IPS-11a (cell line): ENCODE data around the gene RHAG.
"Not testable (repeated sequence)": the region's sequence is repeated elsewhere in the genome, so short reads cannot be mapped to it uniquely, and the experiment has no call there.

Experiments used
- H3K4me3 ChIP-seq: one replicate; pipeline ENCODE4 v1.5.1; 2013; ENCODE audit warnings: low read depth, low read length, control low read depth

Gene RHAG

DNA sequence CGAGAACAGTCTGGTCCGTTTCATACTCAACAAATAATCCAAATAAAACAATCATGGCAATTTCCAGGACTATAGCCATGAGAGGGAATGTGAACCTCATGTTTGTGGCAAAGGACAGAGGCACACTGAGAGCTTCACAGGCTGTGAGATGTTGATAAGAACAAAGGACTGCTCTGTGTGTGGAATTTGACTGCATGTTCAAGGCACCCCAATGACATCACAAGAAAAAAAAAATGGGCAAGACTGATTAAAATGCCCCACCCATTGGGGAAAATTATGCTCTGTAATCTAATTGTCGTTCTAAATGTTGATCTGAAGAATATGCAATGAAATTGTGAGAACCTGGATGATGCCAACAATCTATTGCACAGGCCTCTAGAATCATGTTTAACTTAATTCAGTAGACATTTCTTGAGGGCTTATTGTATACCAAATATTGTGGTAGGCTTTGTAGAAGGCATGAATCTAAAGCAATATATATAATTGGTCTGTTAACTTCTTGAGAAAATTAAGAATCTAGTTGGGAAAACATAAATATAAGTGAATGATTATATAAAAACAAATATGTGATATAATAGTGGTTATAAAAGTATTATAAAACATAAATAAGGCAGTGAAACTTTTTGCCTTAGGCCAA lies at the start of gene RHAG:
Gene RHAG, minus strand, starts transcription at position 127 of the 637 bp plus-strand sequence. Its CDS starts 27 bp downstream, at position 100.
- no peak within 1 kb of the TSS for H3K4me3 ChIP-seq

DNA sequence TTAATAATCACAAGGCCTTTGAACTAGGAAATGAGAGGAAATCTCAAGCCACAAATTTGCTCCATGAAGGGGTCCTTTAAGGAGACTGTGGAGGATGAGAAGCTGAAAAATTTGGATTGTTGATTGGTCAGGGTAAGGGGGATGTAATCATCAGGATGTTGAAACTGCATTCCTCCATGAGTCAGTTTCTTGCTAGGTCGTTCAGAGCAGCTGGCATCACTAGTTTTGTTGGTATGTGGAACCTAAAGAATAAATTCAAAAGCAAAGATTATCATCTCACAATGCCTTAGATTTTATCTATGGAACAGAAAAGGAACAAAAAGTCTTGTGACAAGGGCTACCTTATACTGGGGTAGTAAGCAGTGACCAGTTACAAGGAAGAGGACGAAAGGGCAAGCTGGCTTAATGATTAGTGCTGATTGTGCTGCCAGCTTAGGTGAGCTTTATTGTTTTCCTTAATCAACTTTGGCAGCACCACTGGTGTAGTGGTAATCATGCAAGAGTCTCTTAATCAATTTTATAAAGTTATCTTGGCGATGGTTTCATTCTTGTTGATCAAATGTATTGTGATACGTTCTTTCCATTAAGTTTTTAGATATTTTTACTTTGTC lies 40.1 kb upstream of the RHAG start:
- no peak overlapping the region for H3K4me3 ChIP-seq

- H3K4me3 ChIP-seq, result no peak overlapping the region
Observed at GRCh38 chr6:49675816-49676215, 39.2 kb upstream of the RHAG start.

- H3K4me3 ChIP-seq, result no peak overlapping the region
Observed at GRCh38 chr6:49668083-49668511, 31.5 kb upstream of the RHAG start.

DNA sequence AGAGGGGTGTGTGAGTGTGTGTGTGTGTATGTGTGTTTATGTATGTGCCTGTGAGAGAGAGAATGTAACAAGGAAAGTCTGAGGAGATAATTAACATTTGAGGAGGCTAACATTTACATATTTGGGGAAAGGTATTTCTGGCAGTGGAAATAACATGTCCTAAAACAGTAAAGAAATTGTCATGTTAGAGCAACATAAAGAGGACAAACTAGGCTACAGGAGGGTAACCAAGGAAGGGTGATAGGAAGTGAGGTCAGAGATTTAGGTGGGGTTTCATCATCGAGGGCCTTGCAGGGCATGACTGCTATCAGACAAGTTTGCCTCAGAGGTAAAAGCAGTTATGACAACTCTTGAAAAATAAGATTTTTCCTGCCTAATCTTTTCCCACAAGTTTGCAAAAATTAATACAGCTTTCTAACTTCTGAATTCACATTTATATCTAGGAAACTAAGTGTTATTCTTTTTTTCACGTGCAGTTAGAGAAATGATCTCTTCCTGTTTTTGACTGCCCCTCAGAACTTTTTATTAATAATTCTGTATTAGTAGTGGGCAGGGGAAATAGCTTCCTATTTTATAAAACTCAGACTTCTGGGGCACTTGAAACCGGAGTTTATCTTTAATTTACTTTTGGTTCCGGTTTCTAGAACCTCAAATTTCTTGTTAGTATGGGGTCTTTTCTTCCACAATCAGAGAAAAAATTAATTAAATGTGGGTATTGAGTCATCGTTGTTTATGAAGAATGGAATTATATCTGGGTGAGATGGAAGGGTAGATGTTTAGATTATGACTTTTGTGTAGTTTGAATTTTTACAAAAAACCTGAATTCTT lies 30.5 kb upstream of the RHAG start:
- no peak overlapping the region for H3K4me3 ChIP-seq

DNA sequence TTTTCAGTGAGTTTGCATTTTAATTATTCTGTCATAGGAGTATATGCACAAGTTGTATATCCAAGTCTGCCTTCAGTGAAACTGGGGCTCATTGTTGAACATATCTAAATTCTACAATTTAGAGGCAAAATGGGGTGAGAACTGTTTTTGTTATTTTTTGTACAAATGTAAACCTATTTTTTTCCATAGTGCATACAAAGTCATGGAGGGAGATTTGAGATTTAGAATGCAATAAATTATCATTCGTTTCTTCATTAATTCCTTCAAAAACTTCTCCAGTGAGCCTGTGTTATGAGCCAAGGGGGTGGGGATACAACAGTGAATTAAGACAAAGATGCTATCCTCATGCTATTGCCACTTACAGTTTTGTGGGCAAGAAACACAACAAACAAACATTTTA lies 29.8 kb upstream of the RHAG start:
- no peak overlapping the region for H3K4me3 ChIP-seq

DNA sequence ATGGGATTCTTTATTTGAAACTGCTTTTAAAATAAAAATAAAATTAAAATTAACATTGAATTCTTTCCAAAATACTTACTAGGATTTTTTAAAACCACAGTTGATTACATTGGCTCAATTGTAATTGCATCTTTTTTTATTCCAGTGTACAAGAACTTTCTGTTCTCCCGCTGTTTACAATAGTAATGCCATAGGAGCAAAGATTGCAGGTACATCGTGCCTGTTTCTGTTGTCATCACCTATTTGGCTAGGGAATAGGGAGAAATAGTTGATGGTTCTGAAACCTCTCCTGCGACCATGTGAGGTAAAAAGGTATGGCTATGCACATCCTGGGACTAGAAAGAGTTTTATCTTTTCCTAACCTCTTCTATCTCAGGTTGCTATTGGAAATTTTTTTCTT lies 28.2 kb upstream of the RHAG start:
- H3K4me3 ChIP-seq, result no peak overlapping the region

DNA sequence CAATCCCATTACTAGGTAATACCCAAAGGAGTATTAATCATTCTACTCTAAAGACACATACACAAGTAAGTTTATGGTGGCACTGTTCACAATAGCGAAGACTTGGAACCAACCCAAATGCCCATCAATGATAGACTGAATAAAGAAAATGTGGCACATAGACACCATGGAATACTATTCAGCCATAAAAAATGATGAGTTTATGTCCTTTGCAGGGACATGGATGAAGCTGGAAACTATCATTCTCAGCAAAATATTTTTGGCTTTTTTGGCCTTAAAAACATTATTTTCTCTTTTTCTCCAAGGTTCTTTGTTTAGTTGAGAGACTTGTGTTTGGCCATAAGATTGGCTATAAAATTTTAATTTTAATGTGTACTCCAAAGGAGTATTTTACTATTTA lies 27.4 kb upstream of the RHAG start:
- H3K4me3 ChIP-seq, result not testable (repeated sequence)

DNA sequence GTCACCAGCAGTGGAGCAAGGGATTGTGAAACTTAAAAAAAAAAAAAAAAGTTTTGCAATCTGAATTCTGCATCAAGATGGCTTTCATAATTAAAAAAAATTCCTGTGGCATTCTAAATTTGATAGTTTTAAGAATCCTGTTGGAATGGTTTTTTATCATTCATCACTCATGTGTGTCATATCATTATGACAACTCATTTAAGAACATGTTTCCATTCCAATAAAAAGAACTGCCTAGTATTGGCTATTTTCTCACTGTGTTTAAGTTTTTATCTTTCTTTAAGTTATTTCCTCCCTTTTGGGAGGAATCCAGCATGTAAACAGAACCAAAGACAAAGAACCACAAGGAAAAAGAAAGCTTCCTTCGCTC lies 26.2 kb upstream of the RHAG start:
- H3K4me3 ChIP-seq, result no peak overlapping the region

DNA sequence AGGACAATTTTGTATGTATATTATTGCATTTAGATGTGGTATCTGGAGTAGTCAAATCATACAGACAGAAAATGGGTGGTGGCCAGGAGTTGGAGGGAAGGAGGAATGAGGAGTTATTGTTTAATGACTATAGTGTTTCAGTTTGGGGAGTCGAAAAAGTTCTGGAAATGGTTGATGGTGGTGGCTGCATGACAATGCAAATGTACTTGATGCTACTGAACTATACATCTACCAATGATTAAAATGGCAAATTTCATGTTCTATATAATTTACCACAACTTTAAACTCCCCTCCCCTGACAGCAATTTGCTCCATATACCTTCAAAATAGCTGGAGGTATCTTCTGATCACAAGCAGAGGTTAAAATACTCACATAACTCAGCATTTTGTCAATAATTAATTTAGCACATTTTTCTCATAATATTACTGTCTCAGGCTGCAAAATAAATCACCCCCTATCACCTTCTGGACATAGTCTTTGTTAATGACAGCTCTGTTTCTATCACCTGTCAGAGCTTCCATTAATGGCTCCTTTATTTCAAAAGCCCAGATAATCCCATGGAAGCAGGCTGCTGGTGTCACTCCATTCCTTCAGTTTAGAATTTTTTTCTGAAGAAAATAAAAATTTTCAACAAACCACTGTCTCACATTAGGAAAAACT lies 25.7 kb upstream of the RHAG start:
- H3K4me3 ChIP-seq, result no peak overlapping the region

- H3K4me3 ChIP-seq, result no peak overlapping the region
Observed at GRCh38 chr6:49653942-49654341, 17.3 kb upstream of the RHAG start.

GRCh38 chr6:49653438-49653837 lies 16.8 kb upstream of the RHAG start:
- no peak overlapping the region for H3K4me3 ChIP-seq

DNA sequence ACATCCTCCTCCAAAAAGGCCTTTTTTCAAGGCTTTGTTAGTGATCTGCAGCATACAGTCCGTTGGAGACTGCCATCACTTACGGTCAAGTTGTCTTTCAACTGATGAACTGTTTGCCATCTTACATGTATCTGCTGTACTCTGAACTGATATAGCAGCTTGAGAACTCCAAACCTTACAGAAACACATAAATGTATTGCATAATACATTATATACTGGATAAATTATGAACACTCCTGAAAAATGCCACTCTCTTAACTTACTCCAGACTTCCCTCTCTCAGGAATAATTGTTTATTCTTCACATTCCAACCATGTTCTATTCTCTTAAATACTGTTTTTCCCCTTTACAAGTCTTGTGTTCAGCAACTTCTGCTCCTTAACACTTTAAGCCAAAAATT lies 14.6 kb upstream of the RHAG start:
- no peak overlapping the region for H3K4me3 ChIP-seq

- H3K4me3 ChIP-seq, result no peak overlapping the region
Observed at GRCh38 chr6:49649988-49650387, 13.3 kb upstream of the RHAG start.

DNA sequence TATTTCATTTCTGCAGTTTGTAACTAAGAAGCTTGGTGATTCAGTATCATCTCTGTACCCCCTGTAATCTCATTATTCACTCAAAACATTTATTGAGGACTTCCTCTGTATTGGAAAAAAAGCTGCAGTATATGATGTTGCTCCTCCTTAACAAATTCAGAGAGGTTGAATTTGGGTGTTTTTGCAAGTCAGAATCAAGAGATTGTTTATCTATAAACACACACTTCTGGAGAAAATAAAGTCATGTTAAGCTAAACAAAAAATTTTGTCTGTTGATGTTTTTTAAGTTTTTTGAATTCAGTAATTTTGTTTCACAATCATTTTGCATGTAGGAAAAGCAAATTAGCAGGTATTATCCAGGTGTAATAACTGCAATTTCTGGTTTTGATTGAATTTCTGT lies 11.4 kb upstream of the RHAG start:
- H3K4me3 ChIP-seq, result no peak overlapping the region

GRCh38 chr6:49647476-49647875 lies 10.8 kb upstream of the RHAG start:
- H3K4me3 ChIP-seq, result no peak overlapping the region

- no peak overlapping the region for H3K4me3 ChIP-seq
Observed at GRCh38 chr6:49646942-49647341, 10.3 kb upstream of the RHAG start.

GRCh38 chr6:49646130-49646824 lies 9.6 kb upstream of the RHAG start:
- H3K4me3 ChIP-seq, result no peak overlapping the region

DNA sequence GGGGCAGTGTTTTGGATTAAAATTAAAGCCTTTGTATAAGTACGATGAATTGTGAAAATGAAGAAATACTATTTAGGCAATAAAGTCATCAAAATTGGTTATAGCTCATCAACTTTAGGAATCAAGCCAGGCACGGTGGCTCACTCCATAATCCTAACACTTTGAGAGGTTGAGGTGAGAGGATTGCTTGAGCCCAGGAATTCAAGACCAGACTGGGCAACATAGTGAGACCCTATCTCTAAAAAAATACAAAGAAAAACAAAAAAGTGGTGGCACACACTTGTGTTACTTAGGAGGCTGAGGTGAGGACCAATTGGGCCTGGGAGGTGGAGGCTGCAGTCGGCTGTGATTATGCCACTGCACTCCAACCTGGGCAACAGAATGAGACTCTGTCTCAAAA lies 8.5 kb upstream of the RHAG start:
- no peak overlapping the region for H3K4me3 ChIP-seq

DNA sequence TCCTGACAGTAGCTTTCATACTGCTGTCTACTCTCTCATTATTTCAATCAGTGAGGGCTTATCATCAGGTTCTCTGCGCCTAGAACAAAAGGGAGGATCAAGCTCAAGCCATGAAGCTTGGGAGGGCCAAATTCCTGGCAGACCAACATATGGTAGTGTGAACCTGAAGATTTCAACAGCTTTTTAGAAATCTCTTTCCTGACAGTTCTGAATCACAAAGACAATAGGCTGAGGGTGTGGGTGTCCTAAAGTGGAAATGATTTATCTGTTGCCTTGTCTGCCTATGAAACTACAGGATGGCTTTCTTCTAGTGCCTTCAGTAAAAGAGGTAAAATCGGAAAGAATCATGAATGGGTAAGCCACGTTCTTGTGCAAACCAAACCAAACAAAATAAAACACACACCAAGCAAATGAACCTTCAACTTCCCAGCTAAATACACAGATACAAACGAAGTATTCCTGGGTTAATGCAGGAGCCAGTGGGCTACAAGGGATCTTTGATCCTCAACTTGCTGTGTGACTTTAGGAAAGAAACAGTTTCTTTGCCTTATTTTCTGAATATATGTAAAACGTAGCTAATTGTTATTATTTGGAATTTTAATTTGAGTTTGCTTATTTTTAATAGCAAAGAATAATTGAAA lies 2.7 kb upstream of the RHAG start:
- H3K4me3 ChIP-seq, result no peak overlapping the region

DNA sequence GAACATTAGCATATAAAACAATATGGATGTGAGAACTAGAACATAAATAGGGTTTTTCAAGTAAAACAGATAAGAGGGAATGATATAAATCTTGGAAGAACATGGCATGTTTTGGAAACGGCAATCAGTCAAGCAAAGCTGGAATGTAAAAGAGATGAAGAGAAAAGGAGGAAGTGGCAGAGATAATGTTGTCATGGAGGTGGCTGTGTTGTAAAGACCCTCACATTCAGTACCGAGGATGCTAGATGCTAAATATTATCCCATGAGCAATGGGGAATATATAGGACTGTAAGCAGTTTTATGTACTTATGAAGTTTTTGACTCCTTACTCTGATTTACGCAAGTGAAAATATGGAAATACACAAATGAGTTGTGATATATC lies 702 bp upstream of the RHAG start:
- no peak overlapping the region for H3K4me3 ChIP-seq
